Liver (tissue), 3 donors: ENCODE data around the gene HOXD1.

Experiments used
- ATF3 ChIP-seq: IDR thresholded peaks from 2 replicates; pipeline ENCODE4 v1.6.1; 2016; ENCODE audit warnings: antibody characterized with exemption
- CTCF ChIP-seq: fragments of 150-350 bp; IDR thresholded peaks from 2 replicates; pipeline ENCODE4 v1.5.1; 2017; ENCODE audit warnings: improper control_type of control experiment, low read depth, low read length; ENCODE audit not compliant: missing input control
- MAX ChIP-seq: IDR thresholded peaks from 2 replicates; pipeline ENCODE4 v1.6.1; 2016; ENCODE audit warnings: antibody characterized with exemption
- NR2F2 ChIP-seq: IDR thresholded peaks from 2 replicates; pipeline ENCODE4 v1.6.1; 2016; ENCODE audit warnings: antibody characterized with exemption
- REST ChIP-seq: IDR thresholded peaks from 2 replicates; pipeline ENCODE4 v1.6.1; 2016; ENCODE audit warnings: antibody characterized with exemption, mild to moderate bottlenecking
- TAF1 ChIP-seq: conservative IDR thresholded peaks from 2 replicates; pipeline ENCODE4 v1.6.1; 2016; ENCODE audit warnings: antibody characterized with exemption, mild to moderate bottlenecking
- YY1 ChIP-seq: IDR thresholded peaks from 2 replicates; pipeline ENCODE4 v1.6.1; 2016; ENCODE audit warnings: antibody characterized with exemption, mild to moderate bottlenecking
- donor health status: healthy.
- donor health status: healthy.

GRCh38 chr2:176171351-176172006, 17.0 kb upstream of the HOXD1 start:
- TF ChIP-seq CTCF: no peak
- no peak for TF ChIP-seq NR2F2
- TF ChIP-seq TAF1: no peak
- TF ChIP-seq MAX: no peak
- no peak for TF ChIP-seq REST
- TF ChIP-seq YY1: no peak
- no peak for TF ChIP-seq ATF3
